Endothelial cell of umbilical vein (primary cell): Measurements from ENCODE around the gene SH3BP2. TPM values are rescaled to one million over a fixed set of nuclear protein-coding genes. Genes with fewer than 3 reads are reported as not detected.

Experiments used
- BruUV-seq: library from RNA; stranded (reverse); fragments of 400-500 nt; replicated peaks from 2 replicates; lab custom pipeline; 2021; lab: Mats Ljungman, UMichigan
- CTCF ChIA-PET: fragments of 300-600, 350-600 bp; sonication (Branson Sonifier 250); formaldehyde crosslinking; loops from one replicate; lab custom pipeline; 2021; ENCODE audit warnings: antibody characterized with exemption, inconsistent platforms; lab: Charles Lee
- POLR2A ChIA-PET: fragments of 300-600, 350-600 bp; sonication (Branson Sonifier 250); formaldehyde crosslinking; loops from one replicate; lab custom pipeline; 2021; ENCODE audit warnings: antibody characterized with exemption, inconsistent platforms; lab: Charles Lee
- DNase-seq: peaks from one replicate; pipeline ENCODE4 v3.0.0-alpha.2; 2011; ENCODE audit warnings: low read depth, low spot score
- FAIRE-seq: peaks from 2 replicates; lab custom pipeline; 2011; peaks lifted over from hg19 to GRCh38; lab: Jason Lieb, UNC
- H2AFZ ChIP-seq: 2 replicates; pipeline ENCODE4 v1.6.0; 2012; ENCODE audit warnings: low read depth, low read length, control low read depth, inconsistent platforms
- H3K27ac ChIP-seq: 2 replicates; pipeline ENCODE4 v1.5.1; 2011; ENCODE audit warnings: low read depth, mild to moderate bottlenecking, control low read depth, low read length, moderate library complexity; ENCODE audit not compliant: insufficient read depth
- H3K27me3 ChIP-seq, 2 experiments: 2 replicates each; pipeline versions ENCODE4 v1.6.0 to v1.6.1; 2011; ENCODE audit warnings: low read length in 2 of 2, mixed read lengths in 1 of 2; ENCODE audit not compliant: control insufficient read depth in 2 of 2, insufficient read depth in 2 of 2
- H3K36me3 ChIP-seq, 2 experiments: 2 replicates in 1 of 2; 3 replicates in 1 of 2; pipeline ENCODE4 v1.5.1; 2011; ENCODE audit warnings: low read length in 2 of 2, mild to moderate bottlenecking in 1 of 2, moderate library complexity in 1 of 2; ENCODE audit not compliant: control insufficient read depth in 2 of 2, insufficient read depth in 2 of 2; ENCODE audit errors: extremely low read depth in 1 of 2
- H3K4me1 ChIP-seq: 3 replicates; pipeline ENCODE4 v1.5.1; 2011; ENCODE audit warnings: mild to moderate bottlenecking, low read length; ENCODE audit not compliant: control insufficient read depth, insufficient read depth; ENCODE audit errors: extremely low read depth
- H3K4me2 ChIP-seq: 2 replicates; pipeline ENCODE4 v1.6.1; 2011; ENCODE audit warnings: low read length, control low read depth, mixed read lengths; ENCODE audit not compliant: insufficient read depth
- H3K4me3 ChIP-seq, 3 experiments: fragments of 200-600 bp in 1 of 3; sonication (generic), shearing (Covaris generic) in 1 of 3; replicated peaks in 1 of 3; 2 replicates each; pipeline ENCODE4 v1.5.1; 2011 to 2016; ENCODE audit warnings: control low read depth in 3 of 3, low read length in 3 of 3, mild to moderate bottlenecking in 2 of 3, inconsistent platforms in 1 of 3, low read depth in 1 of 3, moderate library complexity in 1 of 3; ENCODE audit not compliant: insufficient read depth in 1 of 3
- H3K79me2 ChIP-seq: 2 replicates; pipeline ENCODE4 v1.6.0; 2012; ENCODE audit warnings: low read length, inconsistent platforms; ENCODE audit not compliant: control insufficient read depth, insufficient read depth
- H3K9ac ChIP-seq: replicated peaks from 2 replicates; pipeline ENCODE3; 2011; ENCODE audit warnings: low read length, control low read depth; ENCODE audit not compliant: insufficient read depth; ENCODE audit errors: extremely low read depth
- H3K9me1 ChIP-seq: replicated peaks from 3 replicates; pipeline ENCODE4 v1.6.0; 2011; ENCODE audit warnings: mild to moderate bottlenecking, low read length; ENCODE audit not compliant: control insufficient read depth, insufficient read depth; ENCODE audit errors: extremely low read depth
- H3K9me3 ChIP-seq: replicated peaks from 2 replicates; pipeline ENCODE4 v1.5.1; 2012; ENCODE audit warnings: low read length, inconsistent platforms; ENCODE audit not compliant: control insufficient read depth, insufficient read depth
- H4K20me1 ChIP-seq: replicated peaks from 2 replicates; pipeline ENCODE3; 2011; ENCODE audit warnings: mild to moderate bottlenecking, low read length; ENCODE audit not compliant: control insufficient read depth, insufficient read depth; ENCODE audit errors: extremely low read depth
- EZH2 ChIP-seq: IDR thresholded peaks from 2 replicates; pipeline ENCODE4 v1.6.1; 2012; ENCODE audit warnings: borderline replicate concordance, low read depth, mild to moderate bottlenecking, moderate library complexity, low read length, inconsistent platforms; ENCODE audit not compliant: severe bottlenecking
- FOS ChIP-seq: IDR thresholded peaks from 2 replicates; pipeline ENCODE4 v1.6.1; 2011; ENCODE audit warnings: mild to moderate bottlenecking, low read length, moderate library complexity, borderline replicate concordance; ENCODE audit not compliant: insufficient read depth
- GATA2 ChIP-seq: IDR thresholded peaks from 2 replicates; pipeline ENCODE4 v1.7.0; 2011; ENCODE audit warnings: low read depth, mild to moderate bottlenecking, moderate library complexity, mixed read lengths, low read length; ENCODE audit not compliant: insufficient read length, insufficient read depth
- JUN ChIP-seq: IDR thresholded peaks from 2 replicates; pipeline ENCODE4 v1.6.1; 2011; ENCODE audit warnings: borderline replicate concordance, low read depth; ENCODE audit not compliant: insufficient read length, insufficient read depth
- MYC ChIP-seq: IDR thresholded peaks from one replicate; pipeline ENCODE4 v1.6.1; 2011; ENCODE audit warnings: mild to moderate bottlenecking, low read depth, low read length
- POLR2A ChIP-seq: IDR thresholded peaks from 2 replicates; pipeline ENCODE4 v1.6.1; 2012; ENCODE audit warnings: low read depth, mild to moderate bottlenecking, control low read depth, low read length
- POLR2AphosphoS5 ChIP-seq: IDR thresholded peaks from 2 replicates; pipeline ENCODE4 v1.6.1; 2012; ENCODE audit warnings: low read depth, mild to moderate bottlenecking, control low read depth, low read length, moderate library complexity; ENCODE audit not compliant: insufficient read depth
- dilution Hi-C: fragments of 300-500 bp; cut with MboI; formaldehyde crosslinking; loops from one replicate; pipeline ENCODE4 v1.15.0; 2019; ENCODE audit warnings: low sequenced_read_pairs; ENCODE audit not compliant: extremely low pct_ligation_motif_present
- intact Hi-C: fragments of 100-400 bp; cut with micrococcal nuclease; formaldehyde crosslinking; loops from one replicate; pipeline ENCODE4 v1.10.0; 2022
- polyA plus RNA-seq, 4 experiments: library from polyadenylated mRNA; depleted of rRNA in 3 of 4; stranded (reverse) in 3 of 4; unstranded in 1 of 4; fragments of >200 nt; gene quantifications; 2 replicates each; pipeline versions ENCODE4 v1.2.1 to v1.2.3, GENCODE V29; 2011 to 2012; ENCODE audit warnings: missing spikeins in 1 of 4
- total RNA-seq: library from RNA; stranded (reverse); gene quantifications from 2 replicates; pipeline ENCODE4 v1.2.3, GENCODE V29; 2021
- TF ChIP-seq, protein P1 (sequence below), 2 donors: IDR thresholded peaks; 1 replicate in 1 of 2; 2 replicates in 1 of 2; pipeline ENCODE4 v1.5.1; 2011; ENCODE audit warnings: low read length in 2 of 2, mild to moderate bottlenecking in 2 of 2, moderate library complexity in 2 of 2, control low read depth in 1 of 2, inconsistent platforms in 1 of 2, low read depth in 1 of 2; ENCODE audit not compliant: insufficient read depth in 1 of 2; ENCODE audit errors: extremely low read depth in 1 of 2
- TF ChIP-seq, protein P2 (sequence below): IDR thresholded peaks from 2 replicates; pipeline ENCODE4 v1.6.1; 2011; ENCODE audit not compliant: insufficient read depth, insufficient read length

The SH3BP2 gene
- total and polyA plus RNA-seq, 2 donors (not counting 3 experiments of a cell fraction or from before 2014, with no cell fraction given) = 69.2 to 73.9 TPM

DNA sequence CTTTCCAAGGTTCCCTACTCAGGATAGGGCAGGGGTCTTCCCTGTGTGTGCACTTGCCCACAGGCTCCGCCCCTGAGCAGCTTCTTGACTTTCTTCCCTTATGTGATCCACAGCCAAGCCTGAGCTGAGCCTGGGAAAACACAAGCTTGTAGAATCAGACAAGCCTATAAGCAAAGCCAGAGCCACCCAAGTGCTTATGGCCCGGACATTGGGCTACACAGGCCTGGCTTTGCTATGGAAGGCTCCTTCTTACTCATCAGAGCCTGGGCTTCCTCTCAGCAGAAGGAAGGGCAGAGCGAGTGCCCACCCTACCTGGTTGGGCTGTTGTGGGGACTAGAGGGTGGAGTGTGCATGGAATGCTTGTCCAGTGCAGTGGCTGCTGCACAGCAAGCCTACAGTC lies 35.5 kb upstream of the SH3BP2 start:
- Histone ChIP-seq H2AFZ (no peak overlapping the region), H3K79me2 (peaks cover 28% of the 10 kb centered on the region), H3K27ac (no peak overlapping the region), H3K36me3 (peaks cover 0 to 1% of the 10 kb centered on the region in 2 experiments), H3K9me1 (no peaks in the 10 kb centered on the region), H4K20me1 (no peaks in the 10 kb centered on the region), H3K27me3 (no peaks in the 10 kb centered on the region), H3K9ac (no peak overlapping the region), H3K9me3 (no peaks in the 10 kb centered on the region), H3K4me3 (no peak overlapping the region), H3K4me2 (no peak overlapping the region), H3K4me1 (peaks cover 9% of the 10 kb centered on the region)
- POLR2A ChIA-PET = no interaction called here
- dilution Hi-C loops (no loop called here), intact Hi-C loops (loop anchor here (2.0 to 5.0 kb wide), 2 partner anchors 177 to 220 kb away; partner anchors contain the start of gene FAM193A)
- DNase-seq (no peak), FAIRE-seq (no peak)
- TF ChIP-seq POLR2A (no peak), JUN (no peak), POLR2AphosphoS5 (no peak), EZH2 (no peak), MYC (no peak), FOS (no peak), GATA2 (no peak)
- TF ChIP-seq, protein P1, sequence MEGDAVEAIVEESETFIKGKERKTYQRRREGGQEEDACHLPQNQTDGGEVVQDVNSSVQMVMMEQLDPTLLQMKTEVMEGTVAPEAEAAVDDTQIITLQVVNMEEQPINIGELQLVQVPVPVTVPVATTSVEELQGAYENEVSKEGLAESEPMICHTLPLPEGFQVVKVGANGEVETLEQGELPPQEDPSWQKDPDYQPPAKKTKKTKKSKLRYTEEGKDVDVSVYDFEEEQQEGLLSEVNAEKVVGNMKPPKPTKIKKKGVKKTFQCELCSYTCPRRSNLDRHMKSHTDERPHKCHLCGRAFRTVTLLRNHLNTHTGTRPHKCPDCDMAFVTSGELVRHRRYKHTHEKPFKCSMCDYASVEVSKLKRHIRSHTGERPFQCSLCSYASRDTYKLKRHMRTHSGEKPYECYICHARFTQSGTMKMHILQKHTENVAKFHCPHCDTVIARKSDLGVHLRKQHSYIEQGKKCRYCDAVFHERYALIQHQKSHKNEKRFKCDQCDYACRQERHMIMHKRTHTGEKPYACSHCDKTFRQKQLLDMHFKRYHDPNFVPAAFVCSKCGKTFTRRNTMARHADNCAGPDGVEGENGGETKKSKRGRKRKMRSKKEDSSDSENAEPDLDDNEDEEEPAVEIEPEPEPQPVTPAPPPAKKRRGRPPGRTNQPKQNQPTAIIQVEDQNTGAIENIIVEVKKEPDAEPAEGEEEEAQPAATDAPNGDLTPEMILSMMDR (IDR thresholded peaks at IDR 0.05; ENCODE audit: extremely low read depth in 1 of 2, insufficient read depth in 1 of 2, low read depth in 1 of 2, low read length in 2 of 2) = no peak
- TF ChIP-seq, protein P2, sequence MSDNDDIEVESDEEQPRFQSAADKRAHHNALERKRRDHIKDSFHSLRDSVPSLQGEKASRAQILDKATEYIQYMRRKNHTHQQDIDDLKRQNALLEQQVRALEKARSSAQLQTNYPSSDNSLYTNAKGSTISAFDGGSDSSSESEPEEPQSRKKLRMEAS = no peak
- no TSS peak for BruUV-seq
- CTCF ChIA-PET = no interaction called here
